Fibroblast of pulmonary artery (primary cell): ENCODE data around the gene PRRG2.
A peak's percentile ranks its signal among the peaks of the same experiment; 100 is the strongest.

Experiments used
- DNase-seq: peaks from one replicate; pipeline ENCODE4 v3.0.0-alpha.2; 2010; ENCODE audit warnings: low read depth
- H3K4me3 ChIP-seq: replicated peaks from 2 replicates; pipeline ENCODE4 v1.5.1; 2011; ENCODE audit warnings: low read depth, mild to moderate bottlenecking, control low read depth, low read length, moderate library complexity
- TF ChIP-seq, protein P1 (sequence below): IDR thresholded peaks from 2 replicates; pipeline ENCODE4 v1.5.1; 2011; ENCODE audit warnings: mild to moderate bottlenecking, control low read depth, low read length, inconsistent platforms; ENCODE audit errors: missing control alignments

Gene PRRG2

DNA sequence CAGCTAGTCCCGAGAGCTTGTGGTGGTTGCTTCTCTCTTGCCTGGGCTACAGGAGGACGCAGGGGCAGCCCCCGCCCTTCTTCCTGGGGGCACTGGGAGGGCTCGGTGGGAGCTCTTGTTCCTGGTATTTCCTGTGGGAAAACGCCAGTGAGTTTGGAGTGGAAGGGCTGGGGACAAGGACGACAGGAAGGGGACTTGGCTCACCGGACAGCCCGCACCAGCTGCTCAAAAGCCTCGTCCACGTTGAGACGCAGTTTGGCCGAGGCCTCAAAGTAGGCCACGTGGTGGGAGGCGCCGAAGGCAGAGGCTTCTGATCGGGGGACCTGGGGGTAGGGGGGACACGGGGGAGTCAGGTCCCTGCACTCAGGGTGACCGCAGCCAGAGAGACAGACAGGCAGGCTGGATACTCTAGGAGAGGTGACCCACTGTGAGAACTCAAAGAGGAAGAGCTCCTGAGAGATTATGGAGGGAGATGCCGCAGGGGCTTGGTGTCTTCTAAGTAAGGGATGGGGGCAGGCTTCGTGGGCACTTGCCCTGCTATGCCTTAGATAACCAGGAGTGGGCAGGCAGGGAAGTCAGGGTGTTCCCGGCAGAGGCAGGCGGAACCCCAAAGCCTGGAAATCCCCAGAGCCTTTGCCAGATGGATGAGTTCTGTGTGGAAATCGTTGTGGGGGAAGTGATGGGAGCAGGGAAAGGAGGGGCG is 54.6 kb downstream of the PRRG2 start:
- TF ChIP-seq, protein P1, sequence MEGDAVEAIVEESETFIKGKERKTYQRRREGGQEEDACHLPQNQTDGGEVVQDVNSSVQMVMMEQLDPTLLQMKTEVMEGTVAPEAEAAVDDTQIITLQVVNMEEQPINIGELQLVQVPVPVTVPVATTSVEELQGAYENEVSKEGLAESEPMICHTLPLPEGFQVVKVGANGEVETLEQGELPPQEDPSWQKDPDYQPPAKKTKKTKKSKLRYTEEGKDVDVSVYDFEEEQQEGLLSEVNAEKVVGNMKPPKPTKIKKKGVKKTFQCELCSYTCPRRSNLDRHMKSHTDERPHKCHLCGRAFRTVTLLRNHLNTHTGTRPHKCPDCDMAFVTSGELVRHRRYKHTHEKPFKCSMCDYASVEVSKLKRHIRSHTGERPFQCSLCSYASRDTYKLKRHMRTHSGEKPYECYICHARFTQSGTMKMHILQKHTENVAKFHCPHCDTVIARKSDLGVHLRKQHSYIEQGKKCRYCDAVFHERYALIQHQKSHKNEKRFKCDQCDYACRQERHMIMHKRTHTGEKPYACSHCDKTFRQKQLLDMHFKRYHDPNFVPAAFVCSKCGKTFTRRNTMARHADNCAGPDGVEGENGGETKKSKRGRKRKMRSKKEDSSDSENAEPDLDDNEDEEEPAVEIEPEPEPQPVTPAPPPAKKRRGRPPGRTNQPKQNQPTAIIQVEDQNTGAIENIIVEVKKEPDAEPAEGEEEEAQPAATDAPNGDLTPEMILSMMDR: peak; percentile 12
- DNase-seq: no peak
- H3K4me3 ChIP-seq: no peak overlapping the region

DNA sequence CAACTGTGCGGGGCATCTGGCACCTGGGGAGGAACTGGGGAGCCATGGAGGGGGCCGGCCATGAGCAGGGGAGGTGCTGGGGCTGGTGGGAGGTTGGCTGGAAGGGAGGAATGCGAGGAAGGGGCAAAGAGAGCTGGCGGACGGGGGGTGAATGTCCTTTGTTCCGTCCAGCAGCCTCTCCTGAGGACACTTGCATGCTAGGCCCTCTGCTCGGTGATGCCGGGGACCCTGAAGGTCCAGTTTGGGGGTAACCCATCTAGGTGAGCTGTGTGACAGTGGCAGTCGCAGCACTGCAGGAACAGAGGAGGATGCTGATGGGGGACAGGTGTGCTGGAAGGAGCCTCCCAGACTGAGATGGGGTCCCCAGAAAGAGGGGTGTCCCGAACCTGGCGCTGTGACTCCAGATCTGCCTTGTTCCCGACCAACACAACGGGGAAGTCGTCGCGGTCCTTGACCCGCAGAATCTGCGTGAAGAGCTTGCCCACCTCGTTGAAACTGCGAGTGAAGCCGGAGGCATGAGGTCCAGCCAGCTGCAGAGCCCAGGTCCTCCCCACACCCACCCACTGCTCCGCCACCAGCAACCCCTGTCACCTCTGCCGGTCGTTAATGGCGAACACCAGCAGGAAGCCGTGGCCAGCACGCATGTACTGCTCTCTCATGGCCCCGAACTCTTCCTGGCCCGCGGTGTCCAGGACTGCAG is 55.3 kb downstream of the PRRG2 start:
- TF ChIP-seq, protein P1: no peak
- H3K4me3 ChIP-seq: no peak overlapping the region
- DNase-seq: no peak

DNA sequence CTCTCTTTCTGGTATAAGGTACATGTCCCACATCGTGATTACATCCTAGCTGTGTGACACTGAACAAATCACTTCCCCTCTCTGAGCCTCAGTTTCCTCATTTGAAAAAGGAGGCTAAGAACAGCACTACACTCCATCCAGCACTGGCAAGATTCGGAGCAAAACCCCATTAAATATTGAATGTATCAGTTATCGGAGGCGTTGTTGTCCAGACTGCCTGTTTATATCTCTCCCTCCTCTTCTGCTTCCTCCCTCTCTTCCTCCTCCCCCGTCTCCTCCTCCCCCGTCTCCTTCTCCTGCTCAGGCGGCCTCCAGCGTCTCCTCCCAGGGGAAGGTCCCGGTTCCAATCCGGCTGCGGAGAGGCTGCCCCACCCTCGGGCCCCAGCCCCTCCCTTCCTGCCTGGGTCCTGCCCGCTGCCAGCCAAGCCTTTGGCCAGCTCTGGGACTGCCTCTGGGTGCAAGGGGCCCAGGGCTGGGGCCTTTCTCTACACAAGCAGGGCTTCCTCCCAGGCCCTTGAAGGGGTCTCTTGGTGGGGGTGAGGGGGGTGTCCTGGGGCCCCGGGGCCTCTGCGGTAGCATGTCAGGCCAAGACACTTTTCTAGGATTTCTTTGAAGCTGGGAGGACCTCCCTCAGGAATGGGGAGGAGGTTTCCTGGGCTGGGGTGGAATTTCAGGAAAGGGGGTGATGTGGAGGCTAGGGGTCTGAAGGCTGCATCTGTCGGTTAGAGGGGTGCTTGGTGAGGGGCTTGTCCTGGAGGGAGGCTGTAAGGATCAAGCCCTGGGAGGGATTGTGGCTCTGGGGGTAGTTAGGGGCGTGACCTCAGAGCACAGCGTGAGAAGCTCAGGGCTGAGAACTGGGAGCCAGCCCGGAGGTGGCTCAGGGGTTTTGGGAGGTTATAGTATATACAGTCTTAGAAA is 57.0 kb downstream of the PRRG2 start:
- peak overlapping the region; percentile 87 for H3K4me3 ChIP-seq
- TF ChIP-seq, protein P1: no peak
- peak; percentile 86 for DNase-seq

DNA sequence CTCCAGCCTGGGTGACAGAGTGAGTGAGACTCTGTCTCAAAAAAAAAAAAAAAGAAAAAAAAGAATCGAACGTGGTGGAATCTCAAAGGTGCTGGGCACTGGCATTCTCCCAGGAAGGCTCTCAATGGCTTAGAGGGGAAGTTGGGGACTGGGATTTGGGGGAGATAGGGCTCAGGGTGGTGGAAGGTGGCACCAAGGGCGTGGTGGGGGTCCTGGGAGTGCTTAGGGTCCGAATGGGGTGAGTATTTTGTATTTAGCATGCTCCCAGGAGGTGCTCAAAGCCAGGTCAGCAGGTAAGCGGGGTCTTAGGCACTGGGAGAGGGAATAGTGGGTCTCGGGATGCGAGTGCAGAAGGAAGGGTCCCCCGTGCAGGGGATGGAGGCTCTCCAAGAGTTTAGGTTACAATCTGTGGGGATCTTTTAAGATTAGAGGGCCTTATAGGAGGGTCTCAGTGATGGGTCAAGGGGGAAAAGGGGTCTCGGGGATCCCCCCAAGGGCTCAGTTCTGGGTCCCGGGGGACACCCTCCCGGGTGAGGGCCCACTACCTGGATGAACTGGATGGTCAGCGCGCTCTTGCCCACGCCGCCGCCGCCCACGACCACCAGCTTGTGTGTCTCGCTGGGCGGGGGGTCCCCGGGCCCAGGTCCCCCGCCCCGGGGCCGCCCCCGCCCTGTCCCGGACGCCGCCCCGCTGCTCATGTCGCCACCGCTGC is 58.4 kb downstream of the PRRG2 start:
- TF ChIP-seq, protein P1: no peak
- H3K4me3 ChIP-seq: peak overlapping the region; percentile 87
- DNase-seq: no peak

DNA sequence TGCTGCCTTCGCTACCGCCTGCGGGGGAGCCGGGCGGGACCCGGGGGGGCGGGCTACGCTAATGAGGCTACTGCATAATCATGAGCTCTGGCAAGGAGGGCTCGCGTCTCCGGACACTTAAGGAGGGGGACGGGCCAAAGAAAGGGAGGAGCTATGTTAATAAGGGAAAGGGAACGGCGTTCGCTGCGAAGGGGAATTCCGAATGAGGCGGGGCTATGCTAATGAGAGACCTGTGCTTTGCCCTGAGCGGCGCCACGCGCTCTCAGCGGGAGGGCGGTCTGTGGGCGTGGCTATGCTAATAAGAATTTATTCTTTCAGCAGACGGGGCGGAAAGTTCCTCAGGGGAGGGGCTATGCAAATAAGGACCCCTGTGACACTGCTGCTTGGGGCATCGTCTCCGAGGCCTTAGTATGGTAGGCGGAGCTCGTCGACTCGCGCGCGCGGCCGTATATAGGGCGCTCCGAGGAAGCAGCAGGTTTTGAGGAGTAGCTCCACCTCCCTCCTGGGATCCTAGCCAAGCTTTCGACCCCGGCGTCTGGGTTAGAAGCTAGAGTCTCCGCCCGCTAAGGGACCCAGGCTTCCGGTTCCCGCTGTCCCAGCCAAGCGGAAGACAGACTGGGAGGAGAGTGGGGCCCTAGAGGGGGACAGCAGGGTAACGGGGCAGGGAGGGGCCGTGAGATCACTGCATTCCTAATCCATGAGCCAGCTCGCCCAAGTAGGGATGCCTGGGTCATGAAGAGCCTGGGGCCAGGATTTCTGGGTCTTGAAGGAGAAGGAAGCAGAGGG is 59.2 kb downstream of the PRRG2 start, which contains the start of gene RRAS:
RRAS (minus strand) TSS at position 31 of the 786 bp plus-strand sequence. CDS start 45 bp downstream, outside the sequence.
- TF ChIP-seq, protein P1: no peak
- peak within 1 kb of the TSS; percentile 87 for H3K4me3 ChIP-seq
- peak; percentile 100 for DNase-seq
